Liver (tissue), 3 donors: Measurements from ENCODE around the gene DLGAP4.

Source experiments
- CTCF ChIP-seq: fragments of 150-350 bp; IDR thresholded peaks from 2 replicates; pipeline ENCODE4 v1.5.1; 2017; ENCODE audit warnings: improper control_type of control experiment, low read depth, low read length; ENCODE audit not compliant: missing input control
- EGR1 ChIP-seq, 2 donors: IDR thresholded peaks; 2 replicates each; pipeline ENCODE4 v1.6.1; 2016 to 2018; ENCODE audit warnings: antibody characterized with exemption in 2 of 2, low read depth in 2 of 2
- FOXA2 ChIP-seq: IDR thresholded peaks from 2 replicates; pipeline ENCODE4 v1.6.1; 2016; ENCODE audit warnings: antibody characterized with exemption
- GABPA ChIP-seq, 2 donors: IDR thresholded peaks in 1 of 2; conservative IDR thresholded peaks in 1 of 2; 2 replicates each; pipeline ENCODE4 v1.6.1; 2016; ENCODE audit warnings: antibody characterized with exemption in 2 of 2, mild to moderate bottlenecking in 1 of 2, moderate library complexity in 1 of 2
- RAD21 ChIP-seq, 2 donors: IDR thresholded peaks; 2 replicates each; pipeline ENCODE4 v1.6.1; 2016; ENCODE audit warnings: antibody characterized with exemption in 2 of 2, mild to moderate bottlenecking in 2 of 2
- REST ChIP-seq: IDR thresholded peaks from 2 replicates; pipeline ENCODE4 v1.6.1; 2016; ENCODE audit warnings: antibody characterized with exemption, mild to moderate bottlenecking
- RXRA ChIP-seq, 2 donors: IDR thresholded peaks; 2 replicates each; pipeline ENCODE4 v1.6.1; 2017 to 2018; ENCODE audit warnings: antibody characterized with exemption in 2 of 2, mild to moderate bottlenecking in 1 of 2
- TAF1 ChIP-seq: conservative IDR thresholded peaks from 2 replicates; pipeline ENCODE4 v1.6.1; 2016; ENCODE audit warnings: antibody characterized with exemption, mild to moderate bottlenecking
- ZBTB33 ChIP-seq: IDR thresholded peaks from 2 replicates; pipeline ENCODE4 v1.6.1; 2016; ENCODE audit warnings: antibody characterized with exemption
- TF ChIP-seq, protein P1 (sequence below): IDR thresholded peaks from 2 replicates; pipeline ENCODE4 v1.6.1; 2016; ENCODE audit warnings: antibody characterized with exemption
- donor health status: healthy.
- donor health status: healthy.

GRCh38 chr20:36501367-36502006 lies 195.3 kb downstream of the DLGAP4 start:
- no peak for TF ChIP-seq CTCF
- no peak for TF ChIP-seq ZBTB33
- TF ChIP-seq RXRA (IDR thresholded peaks at IDR 0.05) = no peak
- TF ChIP-seq EGR1 (IDR thresholded peaks at IDR 0.05; ENCODE audit: low read depth in 2 of 2) = no peak
- no peak for TF ChIP-seq TAF1
- no peak for TF ChIP-seq REST
- TF ChIP-seq GABPA (IDR thresholded peaks at IDR 0.05 in 1 of 2, conservative IDR thresholded peaks at IDR 0.05 in 1 of 2) = no peak
- TF ChIP-seq RAD21 (IDR thresholded peaks at IDR 0.05) = no peak
- TF ChIP-seq, protein P1, sequence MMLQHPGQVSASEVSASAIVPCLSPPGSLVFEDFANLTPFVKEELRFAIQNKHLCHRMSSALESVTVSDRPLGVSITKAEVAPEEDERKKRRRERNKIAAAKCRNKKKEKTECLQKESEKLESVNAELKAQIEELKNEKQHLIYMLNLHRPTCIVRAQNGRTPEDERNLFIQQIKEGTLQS = no peak
- TF ChIP-seq FOXA2 = no peak
